Stimulated activated CD8-positive, alpha-beta memory T cell treated with anti-CD3 and anti-CD28 coated beads, Interleukin-7, amount 100 ng/mL, for 1 hour (primary cell): ENCODE data around the gene RAPGEF4.

Experiments used
- DNase-seq, 2 donors: peaks; one replicate each; pipeline ENCODE4 v3.0.0-alpha.2; 2020; ENCODE audit warnings: low read depth in 2 of 2

RAPGEF4 gene

DNA sequence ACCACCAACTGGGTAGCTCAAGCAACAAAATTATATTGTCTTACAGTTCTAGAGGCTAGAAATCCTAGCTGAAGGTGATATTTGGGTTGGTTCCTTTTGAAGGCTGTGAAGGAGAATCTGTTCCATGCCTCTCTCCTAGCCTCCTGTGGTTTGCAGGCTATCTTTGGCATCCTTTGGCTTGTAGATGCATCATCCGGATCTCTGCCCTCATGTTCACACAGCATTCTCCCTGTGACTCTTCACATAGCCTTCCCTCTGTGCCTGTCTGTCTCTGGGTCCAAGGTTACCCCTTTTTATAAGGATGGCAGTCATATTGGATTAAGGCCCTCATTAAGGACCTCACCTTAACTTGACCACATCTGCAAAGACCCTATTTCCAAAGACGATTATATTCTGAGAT lies 261.4 kb downstream of the RAPGEF4 start:
- no peak for DNase-seq

- no peak for DNase-seq
These were observed 263.1 kb downstream of the RAPGEF4 start for GRCh38 chr2:172998547-172999272.

GRCh38 chr2:172999641-173000386 lies 264.2 kb downstream of the RAPGEF4 start:
- no peak for DNase-seq

GRCh38 chr2:173001664-173002604 lies 266.3 kb downstream of the RAPGEF4 start:
- DNase-seq, result no peak

DNA sequence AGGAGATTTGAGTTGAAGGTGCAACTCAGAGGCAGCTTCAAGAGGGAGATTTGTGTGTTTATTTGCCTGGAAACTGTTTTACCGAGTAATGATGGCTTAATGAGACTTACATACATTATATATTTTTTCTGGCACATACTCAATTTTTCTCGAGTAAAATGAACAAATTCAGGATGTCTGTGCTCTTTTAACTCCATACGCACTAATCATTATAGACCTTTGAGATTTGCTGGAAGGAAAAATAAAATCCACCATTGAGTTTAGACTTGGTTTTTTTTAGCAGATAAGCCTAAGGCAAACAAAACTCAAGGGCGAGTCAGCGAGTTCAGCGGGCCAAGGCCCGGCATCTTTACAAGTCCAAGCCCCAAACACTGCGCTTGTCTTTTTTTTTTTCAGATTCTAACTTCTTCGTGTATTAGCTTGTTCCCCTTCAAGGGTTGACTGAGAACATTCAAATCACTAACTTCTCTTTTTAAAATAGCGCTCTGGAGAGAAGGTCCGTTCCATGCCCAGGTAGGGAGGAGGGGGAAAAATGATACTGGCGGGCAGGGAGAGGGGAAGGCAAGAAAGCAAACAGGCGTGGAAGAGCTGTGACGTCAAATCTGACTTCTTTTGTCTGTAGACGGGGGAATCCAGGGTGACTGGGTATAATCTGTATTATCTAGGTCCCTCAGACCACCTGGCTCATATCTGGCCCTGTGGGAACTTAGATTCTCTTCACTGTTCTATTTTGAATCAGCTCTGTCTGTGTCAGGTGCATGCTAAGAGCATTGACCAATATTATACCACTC lies 267.3 kb downstream of the RAPGEF4 start:
- DNase-seq, result no peak

DNA sequence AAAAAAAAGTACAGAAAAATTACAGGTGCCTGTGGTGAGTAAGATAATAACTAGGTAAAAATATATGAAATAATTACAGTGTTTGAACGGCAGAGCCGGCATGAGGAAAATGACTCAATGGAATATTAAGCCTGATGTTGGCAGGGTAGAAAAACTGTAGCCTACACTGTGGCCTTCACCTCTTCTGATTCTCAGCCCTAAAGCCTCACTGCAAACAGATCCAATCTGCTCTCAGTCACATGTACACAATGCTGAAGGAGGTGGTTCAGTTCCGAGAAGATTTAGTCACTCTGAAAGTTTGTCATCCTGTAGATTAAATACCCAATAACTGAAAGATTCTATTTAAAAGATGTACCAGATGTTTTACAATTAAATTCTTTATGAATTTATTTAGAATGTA lies 273.1 kb downstream of the RAPGEF4 start:
- DNase-seq, result no peak

- no peak for DNase-seq
These were observed 274.6 kb downstream of the RAPGEF4 start for GRCh38 chr2:173010233-173010632.

DNA sequence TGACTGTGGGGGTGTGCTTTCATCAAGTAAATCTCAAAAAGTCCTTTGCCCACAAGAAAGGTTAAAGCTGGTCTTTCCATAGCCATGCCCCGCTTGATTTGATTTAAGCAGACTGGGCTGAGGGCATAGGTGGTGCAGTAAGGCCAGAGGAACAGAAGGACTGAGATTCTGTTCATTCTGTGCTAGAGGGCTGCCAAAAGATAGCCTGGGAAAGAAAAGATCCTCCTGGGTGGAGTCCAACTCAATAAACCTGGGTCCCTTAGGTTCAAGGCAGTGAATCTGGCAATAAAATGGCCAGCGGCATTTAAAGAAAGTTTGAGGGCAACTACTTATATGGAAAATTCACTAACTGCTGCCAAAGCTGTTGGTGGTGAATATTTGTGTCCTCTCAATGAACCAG lies 280.8 kb downstream of the RAPGEF4 start:
- no peak for DNase-seq

GRCh38 chr2:173017646-173018420 lies 282.2 kb downstream of the RAPGEF4 start:
- no peak for DNase-seq

- DNase-seq, result no peak
These were observed 284.1 kb downstream of the RAPGEF4 start for GRCh38 chr2:173019755-173020154.

DNA sequence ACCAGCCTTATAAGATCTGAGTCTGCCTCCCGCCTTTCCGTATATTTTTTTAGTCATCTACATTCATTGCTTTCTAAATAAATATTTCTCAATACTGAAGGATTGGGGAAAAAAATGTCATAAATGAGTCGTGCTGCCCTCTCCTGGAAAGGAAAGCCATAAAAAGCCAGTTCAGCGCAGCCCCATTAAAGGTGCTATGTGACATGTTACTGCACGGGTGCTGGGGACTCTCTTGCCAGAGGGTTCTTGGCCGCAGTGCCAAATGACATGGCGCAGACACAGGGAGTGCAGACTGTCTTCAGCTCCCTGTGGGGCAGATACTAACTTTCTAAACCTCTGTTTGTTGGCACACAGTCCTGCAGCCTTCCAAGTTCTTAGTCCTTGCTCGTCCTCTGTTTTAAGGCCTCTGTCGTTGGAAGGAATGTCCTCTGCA lies 286.3 kb downstream of the RAPGEF4 start:
- DNase-seq, result no peak

DNA sequence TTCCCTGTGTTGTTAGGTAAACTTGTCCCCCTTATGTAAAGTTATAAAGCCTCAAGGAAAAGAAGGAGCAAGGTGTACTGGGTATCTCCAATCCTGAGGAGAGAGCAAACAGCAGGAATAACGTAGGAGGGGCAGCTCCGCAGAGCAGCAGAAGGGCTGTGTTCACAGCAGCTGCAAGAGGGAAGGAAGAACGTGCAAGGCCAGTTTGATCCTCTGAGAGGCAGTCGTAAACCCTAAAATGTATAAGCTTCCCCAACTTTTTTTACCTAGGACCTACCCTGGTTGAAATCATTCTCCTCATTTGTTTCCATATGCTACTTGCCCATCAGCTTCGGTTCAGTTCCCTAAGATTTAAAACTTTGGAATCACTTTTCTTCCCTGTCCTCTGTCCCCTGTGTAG lies 288.1 kb downstream of the RAPGEF4 start:
- DNase-seq, result no peak

GRCh38 chr2:173026479-173026878 lies 290.8 kb downstream of the RAPGEF4 start:
- DNase-seq, result no peak

- DNase-seq, result peak; percentile 57 to 59
These were observed 291.8 kb downstream of the RAPGEF4 start for GRCh38 chr2:173027181-173028128.

DNA sequence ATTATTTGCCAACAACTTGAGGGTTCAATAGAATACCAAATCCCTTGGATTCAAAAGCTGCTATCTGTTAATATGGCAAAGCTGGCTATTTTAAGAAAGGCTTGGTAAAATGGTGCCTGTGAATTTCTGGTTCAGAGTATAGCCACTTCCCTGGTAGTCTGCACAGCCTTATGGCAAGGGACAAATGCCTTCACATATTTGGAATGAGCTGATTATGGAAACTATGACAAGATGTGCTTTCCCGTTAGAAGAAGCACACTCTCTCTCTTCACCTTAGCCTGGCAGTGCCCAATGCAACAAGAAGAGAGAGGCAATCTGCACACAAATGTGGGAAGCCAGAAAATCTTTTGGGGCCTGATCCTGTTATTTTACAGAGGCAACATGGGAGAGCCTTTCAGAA lies 292.5 kb downstream of the RAPGEF4 start:
- DNase-seq, result no peak

DNA sequence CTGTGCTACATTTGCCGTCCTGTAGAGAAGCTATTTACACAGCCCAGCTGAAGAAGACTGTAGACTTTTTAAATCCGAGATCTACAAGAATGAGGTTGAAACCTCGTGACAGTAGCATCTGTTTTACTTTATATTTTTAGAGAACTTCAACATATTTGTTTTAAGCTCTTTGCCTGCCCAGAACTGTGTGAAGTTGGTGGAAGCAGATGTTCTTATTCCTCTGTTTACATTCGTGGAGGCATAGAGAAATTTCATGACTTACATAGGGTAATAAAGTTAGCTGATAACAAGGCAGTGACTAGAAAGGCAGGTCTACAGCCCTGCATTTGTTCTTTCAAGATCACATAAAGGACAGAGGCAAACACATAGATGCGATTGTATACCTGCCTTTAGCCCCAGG lies 293.0 kb downstream of the RAPGEF4 start:
- DNase-seq, result no peak

GRCh38 chr2:173030561-173031490 lies 295.2 kb downstream of the RAPGEF4 start:
- no peak for DNase-seq

- DNase-seq, result no peak
These were observed 296.4 kb downstream of the RAPGEF4 start for GRCh38 chr2:173032032-173032431.
